GM19452 (cell line): ENCODE measurements around the gene CYP39A1.

Source experiments
- ATAC-seq: cut with Tn5 transposase; IDR thresholded peaks from one replicate; pipeline ENCODE4 v1.9.1; 2021; ENCODE audit not compliant: unreplicated experiment

Gene CYP39A1

GRCh38 chr6:46592046-46592445, 60.6 kb downstream of the CYP39A1 start:
- no peak for ATAC-seq

GRCh38 chr6:46590765-46591164, 61.9 kb downstream of the CYP39A1 start:
- no peak for ATAC-seq

- no peak for ATAC-seq
Measured at GRCh38 chr6:46586906-46587305, 65.7 kb downstream of the CYP39A1 start.

GRCh38 chr6:46584586-46584985, 68.0 kb downstream of the CYP39A1 start:
- no peak for ATAC-seq

GRCh38 chr6:46583721-46584120, 68.9 kb downstream of the CYP39A1 start:
- ATAC-seq: no peak

- ATAC-seq: no peak
Measured at GRCh38 chr6:46583081-46583480, 69.5 kb downstream of the CYP39A1 start.

- no peak for ATAC-seq
Measured at GRCh38 chr6:46581459-46582177, 71.0 kb downstream of the CYP39A1 start.

GRCh38 chr6:46575530-46575929, 77.1 kb downstream of the CYP39A1 start:
- no peak for ATAC-seq

GRCh38 chr6:46573140-46573539, 79.5 kb downstream of the CYP39A1 start:
- ATAC-seq: no peak

- no peak for ATAC-seq
Measured at GRCh38 chr6:46565531-46565930, 87.1 kb downstream of the CYP39A1 start.

GRCh38 chr6:46563924-46564323, 88.7 kb downstream of the CYP39A1 start:
- no peak for ATAC-seq

GRCh38 chr6:46556053-46556452, 96.6 kb downstream of the CYP39A1 start:
- no peak for ATAC-seq

- ATAC-seq: no peak
Measured at GRCh38 chr6:46555129-46555528, 97.5 kb downstream of the CYP39A1 start.

- no peak for ATAC-seq
Measured at GRCh38 chr6:46549155-46549554, 103.5 kb downstream of the CYP39A1 start.

- no peak for ATAC-seq
Measured at GRCh38 chr6:46541556-46541955, 111.1 kb downstream of the CYP39A1 start.

- no peak for ATAC-seq
Measured at GRCh38 chr6:46539866-46540265, 112.8 kb downstream of the CYP39A1 start.

GRCh38 chr6:46538800-46539480, 113.7 kb downstream of the CYP39A1 start:
- ATAC-seq: no peak

- ATAC-seq: no peak
Measured at GRCh38 chr6:46530896-46531295, 121.7 kb downstream of the CYP39A1 start.

GRCh38 chr6:46528961-46529750, 123.5 kb downstream of the CYP39A1 start:
- no peak for ATAC-seq

GRCh38 chr6:46526607-46527006, 126.0 kb downstream of the CYP39A1 start:
- ATAC-seq: no peak

- ATAC-seq: no peak
Measured at GRCh38 chr6:46525583-46525982, 127.0 kb downstream of the CYP39A1 start.

- ATAC-seq: no peak
Measured at GRCh38 chr6:46521464-46521971, 131.1 kb downstream of the CYP39A1 start.
